GM23338 (cell line): ENCODE measurements around the gene TBC1D10B. TPM values are rescaled to one million over a fixed set of nuclear protein-coding genes. Genes with fewer than 3 reads are reported as not detected.

ENCODE experiments used
- ATAC-seq: fragments of 200-7000 bp; cut with Tn5 transposase; 3 replicates; pipeline ENCODE4 v1.9.1; 2020
- DNase-seq: peaks from one replicate; pipeline ENCODE4 v3.0.0-alpha.2; 2015; ENCODE audit warnings: low spot score
- H2AFZ ChIP-seq: fragments of 200-600 bp; sonication (generic); 2 replicates; pipeline ENCODE4 v1.8.0; 2016; ENCODE audit warnings: antibody characterized with exemption, mild to moderate bottlenecking, moderate library complexity
- H3F3A ChIP-seq: fragments of 200-600 bp; sonication (generic); replicated peaks from 2 replicates; pipeline ENCODE4 v1.8.0; 2017; ENCODE audit warnings: antibody characterized with exemption, mixed run types, low read depth
- H3K27ac ChIP-seq: fragments of 200-600 bp; sonication (generic); 2 replicates; pipeline ENCODE4 v1.6.1; 2016; ENCODE audit warnings: low read depth
- H3K27me3 ChIP-seq: fragments of 200-600 bp; sonication (generic); 2 replicates; pipeline ENCODE4 v1.8.0; 2016; ENCODE audit warnings: mild to moderate bottlenecking, mixed run types, moderate library complexity; ENCODE audit not compliant: insufficient read depth
- H3K36me3 ChIP-seq: fragments of 200-600 bp; sonication (generic); 2 replicates; pipeline ENCODE4 v1.8.0; 2016; ENCODE audit warnings: mild to moderate bottlenecking; ENCODE audit not compliant: insufficient read depth
- H3K4me1 ChIP-seq: fragments of 200-600 bp; sonication (generic); 2 replicates; pipeline ENCODE4 v1.8.0; 2016; ENCODE audit warnings: mild to moderate bottlenecking, moderate library complexity; ENCODE audit not compliant: insufficient read depth
- H3K4me2 ChIP-seq: fragments of 200-600 bp; sonication (generic); 2 replicates; pipeline ENCODE4 v1.7.1; 2017; ENCODE audit warnings: mixed run types
- H3K4me3 ChIP-seq: fragments of 200-600 bp; sonication (generic); 2 replicates; pipeline ENCODE4 v1.6.1; 2016; ENCODE audit warnings: mixed run types
- H3K79me2 ChIP-seq: fragments of 200-600 bp; sonication (generic); replicated peaks from 2 replicates; pipeline ENCODE4 v1.8.0; 2017; ENCODE audit warnings: mild to moderate bottlenecking; ENCODE audit not compliant: insufficient read depth
- H3K9me2 ChIP-seq: fragments of 200-600 bp; sonication (generic); 2 replicates; pipeline ENCODE4 v1.8.0; 2017; ENCODE audit not compliant: insufficient read depth
- H4K20me1 ChIP-seq: fragments of 200-600 bp; sonication (generic); replicated peaks from 2 replicates; pipeline ENCODE4 v1.8.0; 2017; ENCODE audit warnings: mild to moderate bottlenecking; ENCODE audit not compliant: insufficient read depth
- H3K27ac Mint-ChIP-seq: 2 replicates; pipeline ENCODE4 v1.8.0; 2020; ENCODE audit warnings: inconsistent platforms, mild to moderate bottlenecking, moderate library complexity, mixed read lengths
- H3K27me3 Mint-ChIP-seq: 3 replicates; pipeline ENCODE4 v1.8.0; 2022; ENCODE audit warnings: low read depth, mild to moderate bottlenecking, moderate library complexity, mixed read lengths, inconsistent platforms; ENCODE audit not compliant: insufficient read depth, poor library complexity
- H3K36me3 Mint-ChIP-seq: 3 replicates; pipeline ENCODE4 v1.8.0; 2021; ENCODE audit warnings: low read depth, mild to moderate bottlenecking, inconsistent platforms, moderate library complexity, mixed read lengths
- H3K4me1 Mint-ChIP-seq: 3 replicates; pipeline ENCODE4 v1.8.0; 2020; ENCODE audit warnings: mild to moderate bottlenecking, inconsistent platforms, mixed read lengths
- H3K4me3 Mint-ChIP-seq: 3 replicates; pipeline ENCODE4 v1.8.0; 2021; ENCODE audit warnings: moderate library complexity, mild to moderate bottlenecking, inconsistent platforms, mixed read lengths
- H3K9me3 Mint-ChIP-seq: 3 replicates; pipeline ENCODE4 v1.8.0; 2020; ENCODE audit warnings: moderate library complexity, mild to moderate bottlenecking, inconsistent platforms, mixed read lengths
- CREB1 ChIP-seq: fragments of 250-450 bp; sonication (Bioruptor Pico); IDR thresholded peaks from 2 replicates; pipeline ENCODE4 v1.5.0; 2020; ENCODE audit warnings: low read depth, mild to moderate bottlenecking, moderate library complexity
- CTCF ChIP-seq, 2 experiments: fragments of 200-600 bp in 1 of 2; sonication (generic) in 1 of 2; conservative IDR thresholded peaks; 2 replicates each; pipeline versions ENCODE4 v1.5.1 to v1.6.1; 2016 to 2017; ENCODE audit warnings: antibody characterized with exemption in 2 of 2, low read depth in 2 of 2, mild to moderate bottlenecking in 2 of 2, moderate library complexity in 1 of 2
- ETS1 ChIP-seq: IDR thresholded peaks from 2 replicates; pipeline ENCODE4 v1.6.1; 2016; ENCODE audit warnings: antibody characterized with exemption
- EZH2 ChIP-seq: fragments of 200-600 bp; sonication (generic); IDR thresholded peaks from one replicate; pipeline ENCODE4 v1.8.0; 2017; ENCODE audit warnings: antibody characterized with exemption, mild to moderate bottlenecking, low read depth; ENCODE audit not compliant: unreplicated experiment
- JUNB ChIP-seq: IDR thresholded peaks from one replicate; pipeline ENCODE4 v1.6.1; 2016; ENCODE audit warnings: antibody characterized with exemption; ENCODE audit not compliant: unreplicated experiment
- REST ChIP-seq: IDR thresholded peaks from one replicate; pipeline ENCODE4 v1.6.1; 2018; ENCODE audit warnings: antibody characterized with exemption; ENCODE audit not compliant: unreplicated experiment
- ZNF114 ChIP-seq: fragments of 250-450 bp; sonication (Bioruptor Pico); IDR thresholded peaks from 2 replicates; pipeline ENCODE4 v1.5.0; 2020; ENCODE audit warnings: mild to moderate bottlenecking, moderate library complexity
- ZNF331 ChIP-seq: fragments of 250-450 bp; sonication (Bioruptor Pico); IDR thresholded peaks from 2 replicates; pipeline ENCODE4 v1.5.0; 2020; ENCODE audit warnings: low read depth, mild to moderate bottlenecking, moderate library complexity
- polyA plus RNA-seq: library from polyadenylated mRNA; unstranded; fragments of >200 nt; fragmentation: Nextera tagmentation; extraction: Ambion mirVana; gene quantifications from 2 replicates; pipeline ENCODE4 v1.2.1, GENCODE V29; 2016
- total RNA-seq: library from RNA; depleted of rRNA; stranded (reverse); fragments of >200 nt; shearing (Covaris generic); gene quantifications from 2 replicates; pipeline ENCODE4 v1.2.3, GENCODE V29; 2014

The TBC1D10B gene
- total and polyA plus RNA-seq, 2 experiments from 2014 or later: 13.3 to 30.8 TPM

GRCh38 chr16:30351586-30352419 lies 18.5 kb downstream of the TBC1D10B start (continued):
- TF ChIP-seq REST (no peak), CTCF (conservative IDR thresholded peaks at IDR 0.05; ENCODE audit: low read depth in 2 of 2) (no peak)

- Histone ChIP-seq H4K20me1 (no peaks in the 10 kb centered on the region), H3K4me2 (no peak overlapping the region), H3K36me3 (peaks cover 7% of the 10 kb centered on the region; the same call in 1 of the 2 replicates), H3K4me1 (peaks cover under 1% of the 10 kb centered on the region; the same call in 1 of the 2 replicates), H3K79me2 (peaks cover 16% of the 10 kb centered on the region), H2AFZ (no peak overlapping the region), H3K9me2 (no peaks in the 10 kb centered on the region), H3K4me3 (no peak overlapping the region), H3K27me3 (no peaks in the 10 kb centered on the region), H3F3A (0 out of 2 replicates have a peak, but pooled peaks cover 12% of the 10 kb centered on the region), H3K27ac (no peak overlapping the region)
- Mint-ChIP-seq H3K27ac (no peak overlapping the region), H3K27me3 (peaks cover 18% of the 10 kb centered on the region), H3K9me3 (peaks cover 4% of the 10 kb centered on the region; the same call in 2 of the 3 replicates), H3K4me3 (no peak overlapping the region), H3K36me3 (peaks cover 53% of the 10 kb centered on the region), H3K4me1 (peaks cover 6% of the 10 kb centered on the region)
- no peak for ATAC-seq
- no peak for DNase-seq
- no peak for TF ChIP-seq CREB1 (CRISPR knock-in tag)
- no peak for TF ChIP-seq EZH2
- no peak for TF ChIP-seq ZNF114 (CRISPR knock-in tag)
- TF ChIP-seq ZNF331: no peak
- TF ChIP-seq CTCF (conservative IDR thresholded peaks at IDR 0.05; ENCODE audit: low read depth in 2 of 2): no peak
- TF ChIP-seq ETS1: no peak
- TF ChIP-seq JUNB: no peak
- TF ChIP-seq REST: no peak
These were observed 19.3 kb downstream of the TBC1D10B start for GRCh38 chr16:30351001-30351441.
